Superior temporal gyrus (tissue), 1 donor: ENCODE data around the gene LPP.

Source experiments
- DNase-seq: peaks from one replicate; pipeline ENCODE4 v3.0.0-alpha.2; 2016; ENCODE audit errors: extremely low spot score

LPP gene

GRCh38 chr3:188134856-188135255 lies 19.1 kb upstream of the LPP start:
- DNase-seq, result no peak

- no peak for DNase-seq
Observed at GRCh38 chr3:188135271-188135670, 18.7 kb upstream of the LPP start.

- DNase-seq, result no peak
Observed at GRCh38 chr3:188137051-188137450, 16.9 kb upstream of the LPP start.

- no peak for DNase-seq
Observed at GRCh38 chr3:188139466-188139865, 14.5 kb upstream of the LPP start.

GRCh38 chr3:188146219-188146618 lies 7.7 kb upstream of the LPP start:
- DNase-seq, result no peak

GRCh38 chr3:188147782-188148181 lies 6.2 kb upstream of the LPP start:
- DNase-seq, result no peak

- no peak for DNase-seq
Observed at GRCh38 chr3:188148318-188148717, 5.6 kb upstream of the LPP start.

GRCh38 chr3:188149587-188149986 lies 4.4 kb upstream of the LPP start:
- DNase-seq, result no peak

- DNase-seq, result no peak
Observed at GRCh38 chr3:188150982-188151381, 3.0 kb upstream of the LPP start.

GRCh38 chr3:188151438-188151837 lies 2.5 kb upstream of the LPP start:
- DNase-seq, result no peak

- peak; percentile 22 for DNase-seq
Observed at GRCh38 chr3:188152660-188153436, 1.1 kb upstream of the LPP start.

GRCh38 chr3:188153437-188154013 lies 432 bp upstream of the LPP start:
- peak; percentile 45 for DNase-seq

- no peak for DNase-seq
Observed at GRCh38 chr3:188154809-188155574, 1.0 kb downstream of the LPP start.

GRCh38 chr3:188156056-188156455 lies 2.1 kb downstream of the LPP start:
- DNase-seq, result no peak

- no peak for DNase-seq
Observed at GRCh38 chr3:188157407-188157806, 3.5 kb downstream of the LPP start.

- no peak for DNase-seq
Observed at GRCh38 chr3:188157971-188158370, 4.0 kb downstream of the LPP start.

- peak; percentile 22 for DNase-seq
Observed at GRCh38 chr3:188158731-188159310, 4.9 kb downstream of the LPP start.

- no peak for DNase-seq
Observed at GRCh38 chr3:188160751-188161150, 6.8 kb downstream of the LPP start.

GRCh38 chr3:188164248-188164687 lies 10.3 kb downstream of the LPP start:
- DNase-seq, result no peak

- DNase-seq, result no peak
Observed at GRCh38 chr3:188165596-188165995, 11.6 kb downstream of the LPP start.

GRCh38 chr3:188166441-188166840 lies 12.5 kb downstream of the LPP start:
- DNase-seq, result no peak

- no peak for DNase-seq
Observed at GRCh38 chr3:188168186-188168585, 14.2 kb downstream of the LPP start.
